Measurements from ENCODE around the gene SELENOI.
"Not testable (repeated sequence)": the region's sequence is repeated elsewhere in the genome, so short reads cannot be mapped to it uniquely, and the experiment has no call there.

The SELENOI gene

GRCh38 chr2:26359886-26360473 is 14.0 kb downstream of the SELENOI start:
- DNase-seq (ENCODE audit: low read depth): no peak

- DNase-seq (ENCODE audit: low read depth): no peak
Observed at GRCh38 chr2:26363323-26363722, 17.4 kb downstream of the SELENOI start.

- no peak for DNase-seq (ENCODE audit: low read depth)
Observed at GRCh38 chr2:26363958-26364357, 18.0 kb downstream of the SELENOI start.

GRCh38 chr2:26364669-26365068 is 18.7 kb downstream of the SELENOI start:
- no peak for DNase-seq (ENCODE audit: low read depth)

GRCh38 chr2:26366957-26367356 is 21.0 kb downstream of the SELENOI start:
- DNase-seq (ENCODE audit: low read depth): no peak

- DNase-seq (ENCODE audit: low read depth): not testable (repeated sequence)
Observed at GRCh38 chr2:26369664-26370063, 23.7 kb downstream of the SELENOI start.

DNA sequence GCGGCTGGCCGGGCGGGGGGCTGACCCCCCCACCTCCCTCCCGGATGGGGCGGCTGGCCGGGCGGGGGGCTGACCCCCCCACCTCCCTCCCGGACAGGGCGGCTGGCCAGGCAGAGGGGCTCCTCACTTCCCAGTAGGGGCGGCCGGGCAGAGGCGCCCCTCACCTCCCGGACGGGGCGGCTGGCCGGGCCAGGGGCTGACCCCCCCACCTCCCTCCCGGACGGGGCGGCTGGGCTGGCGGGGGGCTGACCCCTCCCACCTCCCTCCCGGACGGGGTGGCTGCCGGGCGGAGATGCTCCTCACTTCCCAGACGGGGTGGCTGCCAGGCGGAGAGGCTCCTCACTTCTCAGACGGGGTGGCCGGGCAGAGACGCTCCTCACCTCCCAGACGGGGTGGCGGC is 25.0 kb downstream of the SELENOI start:
- DNase-seq (ENCODE audit: low read depth): not testable (repeated sequence)

DNA sequence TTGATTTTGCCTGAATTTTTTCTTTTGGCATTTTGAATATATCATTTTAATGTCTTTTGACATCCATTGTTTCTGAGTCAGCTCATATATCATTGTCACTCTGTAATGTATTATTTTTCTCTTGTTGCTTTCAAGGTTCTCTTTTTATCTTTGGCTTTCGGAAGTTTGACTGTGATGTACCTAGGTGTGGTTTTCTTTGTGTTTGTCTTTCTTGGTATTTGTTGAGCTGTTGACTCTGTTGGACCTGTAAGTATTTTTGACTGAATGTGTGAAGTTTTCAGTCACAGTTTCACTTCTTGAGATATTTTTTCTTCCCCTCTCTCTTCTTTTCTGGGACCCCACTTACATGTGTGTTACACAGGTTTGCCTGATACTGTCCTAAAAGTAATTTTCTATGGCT is 30.9 kb downstream of the SELENOI start:
- no peak for DNase-seq (ENCODE audit: low read depth)

DNA sequence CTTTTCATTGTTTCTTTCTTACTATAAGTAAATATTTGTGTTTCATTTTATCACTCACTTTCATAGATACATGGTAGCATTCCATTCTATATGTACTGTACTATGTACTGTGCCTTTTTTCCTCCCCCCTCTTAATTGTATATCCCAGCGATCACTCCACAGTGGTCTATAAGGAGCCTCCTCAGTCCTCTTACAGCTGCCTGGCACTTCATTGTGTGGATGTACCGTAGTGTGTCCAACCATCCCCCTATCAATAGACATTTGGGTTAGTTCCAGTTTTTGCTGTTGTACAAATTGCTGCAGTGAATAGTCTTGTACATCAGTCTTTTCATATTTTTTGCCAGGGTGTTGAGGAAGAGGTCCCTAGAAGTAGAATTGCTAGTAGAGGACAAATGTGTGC is 34.3 kb downstream of the SELENOI start:
- DNase-seq (ENCODE audit: low read depth): no peak

- no peak for DNase-seq (ENCODE audit: low read depth)
Observed at GRCh38 chr2:26382564-26382963, 36.6 kb downstream of the SELENOI start.

- DNase-seq (ENCODE audit: low read depth): no peak
Observed at GRCh38 chr2:26384183-26384582, 38.2 kb downstream of the SELENOI start.

GRCh38 chr2:26384597-26384996 is 38.7 kb downstream of the SELENOI start:
- DNase-seq (ENCODE audit: low read depth): no peak

- no peak for DNase-seq (ENCODE audit: low read depth)
Observed at GRCh38 chr2:26387189-26387588, 41.2 kb downstream of the SELENOI start.

- DNase-seq (ENCODE audit: low read depth): no peak
Observed at GRCh38 chr2:26394694-26395093, 48.8 kb downstream of the SELENOI start.

GRCh38 chr2:26395394-26395793 is 49.5 kb downstream of the SELENOI start:
- no peak for DNase-seq (ENCODE audit: low read depth)

DNA sequence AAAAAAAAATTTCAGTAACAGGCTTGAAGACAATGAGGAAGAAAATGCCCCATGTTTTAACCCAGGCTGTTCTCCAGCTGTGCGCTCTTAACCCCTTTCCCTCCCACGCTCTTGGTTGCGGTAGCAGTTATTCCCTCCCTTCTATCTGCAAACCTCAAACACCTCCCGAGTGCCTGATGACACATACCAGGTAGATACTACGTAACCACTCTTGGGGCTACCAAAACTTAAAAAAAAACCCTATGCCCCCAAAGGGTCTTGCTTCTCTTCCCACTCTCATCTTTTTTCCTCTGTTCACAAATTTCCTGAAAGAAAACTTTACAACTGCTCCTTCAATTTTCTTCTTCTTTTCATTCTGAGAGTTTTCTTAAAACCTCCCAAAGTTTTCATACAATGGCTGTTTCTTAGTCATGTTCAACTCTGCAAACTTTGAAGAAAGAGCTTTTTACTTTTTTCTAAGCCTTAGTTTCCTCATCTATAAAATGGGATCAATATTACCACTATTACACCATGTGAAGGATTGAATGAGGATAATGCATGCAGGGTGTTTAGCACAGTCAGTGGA is 50.9 kb downstream of the SELENOI start:
- no peak for DNase-seq (ENCODE audit: low read depth)

- no peak for DNase-seq (ENCODE audit: low read depth)
Observed at GRCh38 chr2:26399771-26400376, 53.9 kb downstream of the SELENOI start.

DNA sequence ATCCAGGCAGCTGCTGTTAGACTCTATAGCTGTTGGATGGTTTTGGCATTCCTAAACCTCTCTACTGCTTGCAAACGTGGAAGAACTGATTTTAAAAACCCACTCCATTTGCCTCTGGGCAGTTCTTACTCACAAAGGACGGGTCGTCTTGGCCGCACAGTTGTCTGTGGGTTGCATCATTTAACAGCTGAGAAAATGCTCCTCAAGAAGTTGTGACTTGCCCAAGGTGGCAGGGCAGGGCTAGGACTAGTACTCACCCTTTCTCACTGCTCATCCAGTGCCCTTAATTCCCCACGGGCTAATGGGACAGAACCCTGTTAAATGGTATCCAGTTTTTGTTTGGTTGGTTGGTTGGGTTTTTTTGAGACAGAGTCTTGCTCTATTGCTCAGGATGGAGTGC is 54.8 kb downstream of the SELENOI start:
- DNase-seq (ENCODE audit: low read depth): no peak

DNA sequence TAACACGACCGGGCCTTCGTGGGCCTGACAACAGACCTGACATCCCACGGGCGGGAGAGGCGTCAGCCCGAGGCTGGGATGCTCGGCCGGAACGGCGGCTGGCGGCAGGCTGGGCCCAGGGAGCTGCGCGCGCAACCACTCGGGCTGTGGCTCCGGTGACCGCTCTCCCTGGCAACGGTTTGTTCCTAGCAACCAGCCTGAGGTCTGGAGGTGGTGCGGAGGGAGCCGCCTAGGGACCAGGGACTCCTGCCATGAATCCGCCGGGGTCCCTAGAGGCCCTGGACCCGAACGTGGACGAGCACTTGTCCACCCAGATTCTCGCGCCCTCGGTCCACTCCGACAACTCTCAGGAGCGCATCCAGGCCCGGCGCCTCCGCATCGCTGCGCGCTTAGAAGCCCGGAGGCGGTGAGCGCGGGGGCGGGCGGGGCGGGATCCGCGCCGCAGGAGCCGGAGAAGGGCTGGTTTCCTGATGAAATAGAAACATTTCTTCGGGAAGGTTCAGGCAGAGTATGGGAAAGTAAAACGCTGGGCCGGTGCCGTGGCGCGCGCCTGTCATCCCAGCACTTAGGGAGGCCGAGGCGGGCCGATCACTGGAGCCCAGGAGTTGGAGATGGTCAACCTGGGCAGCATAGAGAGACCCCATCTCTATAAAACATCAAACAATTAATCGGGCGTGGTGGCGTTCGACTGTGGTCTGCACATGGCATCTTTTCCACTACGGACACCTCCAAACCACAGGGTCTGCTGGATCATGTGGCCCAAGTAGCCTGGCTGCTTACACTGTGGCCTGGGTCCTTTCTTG is 56.0 kb downstream of the SELENOI start, which contains the start of gene DRC1:
TSS of gene DRC1 (plus strand) at position 182 of the 803 bp plus-strand sequence. CDS start at position 252, 70 bp downstream.
- peak; percentile 56 for DNase-seq (ENCODE audit: low read depth)

- DNase-seq (ENCODE audit: low read depth): no peak
Observed at GRCh38 chr2:26407526-26407925, 61.6 kb downstream of the SELENOI start.

DNA sequence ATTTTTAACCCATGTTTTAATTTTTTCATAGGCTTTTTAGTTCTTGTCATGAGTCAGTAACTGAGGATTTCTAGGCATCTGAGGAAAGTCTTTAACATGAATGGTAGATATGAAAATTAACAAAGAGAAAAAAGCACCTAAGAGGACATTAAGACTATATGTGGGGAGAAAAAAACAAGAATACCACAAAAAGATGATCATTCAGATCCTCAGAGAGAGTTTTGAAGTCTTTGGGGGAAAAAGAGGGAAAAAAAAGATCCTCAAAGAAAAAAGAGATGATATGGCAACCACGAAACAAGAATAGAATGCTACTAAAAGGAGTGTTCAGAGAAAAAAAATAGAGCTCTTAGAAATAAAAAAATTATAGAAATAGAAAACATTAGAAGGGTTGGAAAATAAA is 63.8 kb downstream of the SELENOI start:
- no peak for DNase-seq (ENCODE audit: low read depth)

DNA sequence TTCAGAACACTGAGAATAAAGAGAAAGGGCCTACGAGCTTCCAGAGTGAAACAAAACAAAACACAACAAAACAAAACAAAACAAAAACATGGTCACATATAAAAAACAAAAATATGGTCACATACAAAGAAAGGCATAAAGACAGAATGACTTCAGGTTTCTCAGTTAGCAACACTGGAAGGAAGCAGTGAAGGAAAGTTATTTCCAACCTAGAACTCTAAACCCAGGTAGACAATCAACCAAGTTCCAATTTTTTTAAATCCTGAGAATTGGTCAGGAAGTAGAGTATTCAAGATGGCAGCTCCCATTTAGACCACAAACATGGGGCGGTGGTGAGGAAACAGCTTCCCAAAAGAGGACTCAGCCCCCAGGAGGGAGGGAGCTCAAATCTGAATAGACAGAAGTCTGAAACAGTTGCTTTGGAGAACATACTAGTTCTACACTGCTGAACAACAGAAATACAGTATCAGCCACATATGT is 64.9 kb downstream of the SELENOI start:
- no peak for DNase-seq (ENCODE audit: low read depth)

DNA sequence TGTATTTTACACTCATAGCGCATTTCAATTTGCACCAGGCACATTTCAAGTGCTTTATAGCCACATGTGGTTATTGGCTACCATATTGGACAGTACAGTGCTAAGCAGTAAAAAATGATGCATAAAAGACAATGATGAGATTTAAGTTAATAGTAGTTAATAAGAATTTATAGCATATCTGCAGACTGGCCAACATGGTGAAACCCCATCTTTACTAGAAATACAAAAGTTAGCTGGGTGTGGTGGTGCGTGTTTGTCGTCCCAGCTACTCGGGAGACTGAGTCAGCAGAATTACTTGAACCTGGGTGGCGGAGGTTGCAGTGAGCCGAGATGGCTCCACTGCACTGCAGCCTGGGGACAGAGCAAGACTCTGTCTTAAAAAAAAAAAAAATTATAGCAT is 65.5 kb downstream of the SELENOI start:
- no peak for DNase-seq (ENCODE audit: low read depth)
